Measurements from ENCODE around the gene ENPEP.

- TF ChIP-seq CTCF (IDR thresholded peaks at IDR 0.05) (no peak), POLR2A (IDR thresholded peaks at IDR 0.05) (no peak)
These were observed 9.5 kb downstream of the ENPEP start for GRCh38 chr4:110485452-110485851.

Measured in heart left ventricle (tissue), 13 donors.